Measurements from ENCODE around the gene ABHD12.
"Not testable (repeated sequence)": the region's sequence is repeated elsewhere in the genome, so short reads cannot be mapped to it uniquely, and the experiment has no call there.

The ABHD12 gene

GRCh38 chr20:25390538-25391528 lies at the start of gene ABHD12:
Gene ABHD12, minus strand, starts transcription at chr20:25390835. Its CDS starts 132 bp downstream, at chr20:25390703.
- DNase-seq = peak; percentile 98

GRCh38 chr20:25439328-25439727 lies 48.7 kb upstream of the ABHD12 start:
- DNase-seq = no peak

GRCh38 chr20:25437153-25437581 lies 46.5 kb upstream of the ABHD12 start:
- no peak for DNase-seq

- DNase-seq = no peak
Measured at GRCh38 chr20:25424536-25424935, 33.9 kb upstream of the ABHD12 start.

- DNase-seq = no peak
Measured at GRCh38 chr20:25422032-25422431, 31.4 kb upstream of the ABHD12 start.

- no peak for DNase-seq
Measured at GRCh38 chr20:25421102-25421501, 30.5 kb upstream of the ABHD12 start.

- DNase-seq = no peak
Measured at GRCh38 chr20:25418776-25419175, 28.1 kb upstream of the ABHD12 start.

- DNase-seq = no peak
Measured at GRCh38 chr20:25408890-25409289, 18.3 kb upstream of the ABHD12 start.

- DNase-seq = no peak
Measured at GRCh38 chr20:25408170-25408547, 17.5 kb upstream of the ABHD12 start.

- DNase-seq = peak; percentile 92
Measured at GRCh38 chr20:25407311-25408169, 16.9 kb upstream of the ABHD12 start, which contains the start of gene GINS1. Gene GINS1, plus strand, starts transcription at chr20:25407673. Its CDS starts 148 bp downstream, at chr20:25407821.

GRCh38 chr20:25402583-25402982 lies 11.9 kb upstream of the ABHD12 start:
- DNase-seq = no peak

GRCh38 chr20:25400291-25400732 lies 9.7 kb upstream of the ABHD12 start:
- not testable (repeated sequence) for DNase-seq

- DNase-seq = peak; percentile 29
Measured at GRCh38 chr20:25399037-25399430, 8.4 kb upstream of the ABHD12 start.

GRCh38 chr20:25398376-25399036 lies 7.9 kb upstream of the ABHD12 start:
- DNase-seq = no peak

- no peak for DNase-seq
Measured at GRCh38 chr20:25397821-25398220, 7.2 kb upstream of the ABHD12 start.

GRCh38 chr20:25397096-25397495 lies 6.5 kb upstream of the ABHD12 start:
- no peak for DNase-seq

GRCh38 chr20:25394996-25395395 lies 4.4 kb upstream of the ABHD12 start:
- no peak for DNase-seq

GRCh38 chr20:25394276-25394675 lies 3.6 kb upstream of the ABHD12 start:
- no peak for DNase-seq

- peak; percentile 59 for DNase-seq
Measured at GRCh38 chr20:25389858-25390537, 637 bp downstream of the ABHD12 start.

- DNase-seq = no peak
Measured at GRCh38 chr20:25389401-25389857, 1.2 kb downstream of the ABHD12 start.

GRCh38 chr20:25382704-25383370 lies 7.8 kb downstream of the ABHD12 start:
- no peak for DNase-seq

All from right hindlimb (tissue), 1 donor.